ENCODE results near the gene CDC123. TPM values are rescaled to one million over a fixed set of nuclear protein-coding genes. Genes with fewer than 3 reads are reported as not detected.
"Not testable (repeated sequence)": the region's sequence is repeated elsewhere in the genome, so short reads cannot be mapped to it uniquely, and the experiment has no call there.

The CDC123 gene
- total RNA-seq, 1 donor from 2014 or later, result 71.1 TPM

- Mint-ChIP-seq H3K4me3 (ENCODE audit: low read depth) (no peak overlapping the region), H3K9me3 (ENCODE audit: low read depth) (no peaks in the 10 kb centered on the region), H3K27ac (no peak overlapping the region), H3K27me3 (no peaks in the 10 kb centered on the region), H3K36me3 (ENCODE audit: insufficient read depth) (peaks cover 36% of the 10 kb centered on the region), H3K4me1 (ENCODE audit: low read depth) (no peaks in the 10 kb centered on the region)
- DNase-seq (ENCODE audit: low spot score, unreplicated experiment), result no peak
- no peak for TF ChIP-seq CTCF (IDR thresholded peaks at IDR 0.05; ENCODE audit: unreplicated experiment)
Observed at GRCh38 chr10:12218991-12219390, 23.0 kb downstream of the CDC123 start.

- Mint-ChIP-seq H3K27me3 (no peaks in the 10 kb centered on the region), H3K4me1 (ENCODE audit: low read depth) (no peaks in the 10 kb centered on the region), H3K4me3 (ENCODE audit: low read depth) (no peak overlapping the region), H3K36me3 (ENCODE audit: insufficient read depth) (peaks cover 51% of the 10 kb centered on the region), H3K27ac (peak overlapping the region; percentile 64), H3K9me3 (ENCODE audit: low read depth) (peaks cover 3% of the 10 kb centered on the region)
- no peak for TF ChIP-seq CTCF (IDR thresholded peaks at IDR 0.05; ENCODE audit: unreplicated experiment)
- no peak for DNase-seq (ENCODE audit: low spot score, unreplicated experiment)
Observed at GRCh38 chr10:12221323-12222298, 25.6 kb downstream of the CDC123 start.

- Mint-ChIP-seq H3K27me3 (no peaks in the 10 kb centered on the region), H3K4me3 (ENCODE audit: low read depth) (no peak overlapping the region), H3K27ac (no peak overlapping the region), H3K4me1 (ENCODE audit: low read depth) (no peaks in the 10 kb centered on the region), H3K36me3 (ENCODE audit: insufficient read depth) (peaks cover 51% of the 10 kb centered on the region), H3K9me3 (ENCODE audit: low read depth) (peaks cover 3% of the 10 kb centered on the region)
- no peak for DNase-seq (ENCODE audit: low spot score, unreplicated experiment)
- TF ChIP-seq CTCF (IDR thresholded peaks at IDR 0.05; ENCODE audit: unreplicated experiment), result no peak
Observed at GRCh38 chr10:12225444-12225843, 29.5 kb downstream of the CDC123 start.

GRCh38 chr10:12226438-12226837, 30.4 kb downstream of the CDC123 start:
- H3K4me1 Mint-ChIP-seq (ENCODE audit: low read depth); H3K27me3 Mint-ChIP-seq; DNase-seq (ENCODE audit: low spot score, unreplicated experiment); H3K27ac Mint-ChIP-seq; H3K9me3 Mint-ChIP-seq (ENCODE audit: low read depth); H3K4me3 Mint-ChIP-seq (ENCODE audit: low read depth): not testable (repeated sequence)
- peaks cover 48% of the 10 kb centered on the region for H3K36me3 Mint-ChIP-seq (ENCODE audit: insufficient read depth)

GRCh38 chr10:12228851-12229250, 32.9 kb downstream of the CDC123 start:
- peaks cover 3% of the 10 kb centered on the region for H3K9me3 Mint-ChIP-seq (ENCODE audit: low read depth)
- TF ChIP-seq CTCF (IDR thresholded peaks at IDR 0.05; ENCODE audit: unreplicated experiment), result no peak
- no peak for DNase-seq (ENCODE audit: low spot score, unreplicated experiment)
- H3K27me3 Mint-ChIP-seq, result no peaks in the 10 kb centered on the region
- no peaks in the 10 kb centered on the region for H3K4me1 Mint-ChIP-seq (ENCODE audit: low read depth)
- no peak overlapping the region for H3K4me3 Mint-ChIP-seq (ENCODE audit: low read depth)
- peaks cover 44% of the 10 kb centered on the region for H3K36me3 Mint-ChIP-seq (ENCODE audit: insufficient read depth)
- H3K27ac Mint-ChIP-seq, result peak overlapping the region; percentile 6

GRCh38 chr10:12234687-12235086, 38.7 kb downstream of the CDC123 start:
- Mint-ChIP-seq H3K27ac (peak overlapping the region; percentile 77), H3K36me3 (ENCODE audit: insufficient read depth) (peaks cover 32% of the 10 kb centered on the region)
- not testable (repeated sequence) for DNase-seq (ENCODE audit: low spot score, unreplicated experiment); H3K9me3 Mint-ChIP-seq (ENCODE audit: low read depth); H3K4me1 Mint-ChIP-seq (ENCODE audit: low read depth); H3K4me3 Mint-ChIP-seq (ENCODE audit: low read depth); H3K27me3 Mint-ChIP-seq

Measured in progenitor cell of endocrine pancreas (in vitro differentiated cells).